ENCODE data around the gene CGB3.

Gene CGB3

DNA sequence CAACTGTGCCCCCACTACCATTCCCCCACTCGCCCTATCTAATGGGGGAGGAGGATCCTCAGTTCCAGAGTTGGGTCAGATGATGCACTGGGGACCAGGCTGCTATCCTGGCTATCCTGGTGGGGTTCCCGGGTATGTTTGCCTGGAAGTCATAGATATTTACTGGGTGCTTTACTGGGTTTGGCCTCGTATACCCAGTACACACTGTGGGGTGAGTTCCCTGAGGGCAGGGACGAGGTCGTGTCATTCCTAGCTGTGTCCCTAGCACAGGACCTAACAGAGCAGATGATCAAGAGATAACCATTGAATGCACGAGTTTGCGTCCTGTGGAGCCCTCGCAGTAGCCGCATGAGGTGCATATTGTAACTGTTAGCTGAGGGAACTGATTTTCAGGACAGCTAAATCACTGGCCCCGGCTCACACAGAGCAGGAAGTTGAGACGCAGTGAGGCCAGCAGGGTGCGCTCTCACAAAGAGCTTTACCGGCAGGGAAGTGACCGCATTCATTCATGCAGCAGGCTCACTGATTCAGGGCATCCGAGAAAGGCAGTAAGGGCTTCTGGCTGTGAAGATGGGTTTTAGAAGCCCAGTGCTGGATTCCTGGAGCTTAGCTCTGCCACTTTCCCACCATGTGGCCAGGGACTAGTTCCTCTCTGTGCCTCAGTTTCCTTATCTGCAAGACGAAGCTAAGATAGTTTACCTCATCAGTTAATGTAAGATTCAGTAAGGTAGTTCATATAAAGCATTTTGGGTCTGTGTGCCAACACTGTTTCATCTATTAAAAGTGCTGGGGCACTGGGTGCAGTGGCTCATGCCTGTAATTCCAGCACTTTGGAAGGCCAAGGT is 24.4 kb downstream of the CGB3 start:
- H3K4me3 Mint-ChIP-seq = no peak overlapping the region
- TF ChIP-seq, protein P1, sequence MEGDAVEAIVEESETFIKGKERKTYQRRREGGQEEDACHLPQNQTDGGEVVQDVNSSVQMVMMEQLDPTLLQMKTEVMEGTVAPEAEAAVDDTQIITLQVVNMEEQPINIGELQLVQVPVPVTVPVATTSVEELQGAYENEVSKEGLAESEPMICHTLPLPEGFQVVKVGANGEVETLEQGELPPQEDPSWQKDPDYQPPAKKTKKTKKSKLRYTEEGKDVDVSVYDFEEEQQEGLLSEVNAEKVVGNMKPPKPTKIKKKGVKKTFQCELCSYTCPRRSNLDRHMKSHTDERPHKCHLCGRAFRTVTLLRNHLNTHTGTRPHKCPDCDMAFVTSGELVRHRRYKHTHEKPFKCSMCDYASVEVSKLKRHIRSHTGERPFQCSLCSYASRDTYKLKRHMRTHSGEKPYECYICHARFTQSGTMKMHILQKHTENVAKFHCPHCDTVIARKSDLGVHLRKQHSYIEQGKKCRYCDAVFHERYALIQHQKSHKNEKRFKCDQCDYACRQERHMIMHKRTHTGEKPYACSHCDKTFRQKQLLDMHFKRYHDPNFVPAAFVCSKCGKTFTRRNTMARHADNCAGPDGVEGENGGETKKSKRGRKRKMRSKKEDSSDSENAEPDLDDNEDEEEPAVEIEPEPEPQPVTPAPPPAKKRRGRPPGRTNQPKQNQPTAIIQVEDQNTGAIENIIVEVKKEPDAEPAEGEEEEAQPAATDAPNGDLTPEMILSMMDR (IDR thresholded peaks at IDR 0.05) = peak; percentile 74
- H3K27me3 Mint-ChIP-seq (ENCODE audit: low read depth, poor library complexity) = no peaks in the 10 kb centered on the region
- no peaks in the 10 kb centered on the region for H3K9me3 Mint-ChIP-seq
- peaks cover 8% of the 10 kb centered on the region for H3K4me1 Mint-ChIP-seq
- H3K36me3 Mint-ChIP-seq (ENCODE audit: low read depth) = peaks cover 31% of the 10 kb centered on the region
- peak; percentile 80 for DNase-seq
- peak overlapping the region; percentile 74 for H3K27ac Mint-ChIP-seq

DNA sequence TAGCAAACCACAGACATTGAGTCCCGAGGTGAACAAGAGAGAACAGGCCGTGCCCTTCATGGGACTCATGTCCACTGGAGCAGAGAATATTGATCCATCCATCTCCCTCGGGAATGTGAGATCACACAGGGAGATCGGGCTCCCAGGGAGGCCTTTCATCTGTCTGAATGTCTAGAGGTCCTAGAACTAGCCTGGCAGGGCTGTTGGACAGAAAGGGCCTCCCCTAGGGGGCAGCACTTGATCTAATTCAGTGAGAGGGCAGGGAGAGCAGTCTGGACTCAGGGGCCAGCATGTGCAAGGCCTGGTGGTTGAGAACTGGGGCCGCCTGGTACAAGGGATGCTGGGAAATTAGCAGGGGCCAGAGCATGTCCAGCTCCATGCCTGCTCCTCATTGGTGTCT is 26.2 kb downstream of the CGB3 start:
- DNase-seq = peak; percentile 75
- TF ChIP-seq, protein P1 (IDR thresholded peaks at IDR 0.05) = peak; percentile 54
- H3K36me3 Mint-ChIP-seq (ENCODE audit: low read depth) = peaks cover 14% of the 10 kb centered on the region
- H3K9me3 Mint-ChIP-seq = no peaks in the 10 kb centered on the region
- no peak overlapping the region for H3K4me3 Mint-ChIP-seq
- H3K27ac Mint-ChIP-seq = no peak overlapping the region
- H3K4me1 Mint-ChIP-seq = peaks cover 21% of the 10 kb centered on the region
- H3K27me3 Mint-ChIP-seq (ENCODE audit: low read depth, poor library complexity) = no peaks in the 10 kb centered on the region

DNA sequence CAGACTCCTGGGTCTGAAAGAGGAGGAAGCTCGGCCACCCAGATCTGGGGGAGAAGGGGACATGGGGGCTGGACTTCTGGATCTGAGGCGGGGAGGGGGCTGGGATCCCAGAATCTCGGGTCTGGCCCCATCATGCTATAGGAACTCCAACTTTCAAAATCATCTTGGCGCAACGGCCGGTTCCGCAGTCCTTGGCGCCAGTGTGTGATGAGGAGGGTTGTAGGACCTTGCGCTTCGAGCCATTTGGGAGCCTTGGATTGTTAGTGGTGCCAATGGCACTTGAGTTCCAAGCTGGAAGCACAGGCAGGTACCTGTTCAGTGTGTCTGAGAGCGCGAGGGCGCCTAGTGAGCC is 30.1 kb downstream of the CGB3 start:
- H3K9me3 Mint-ChIP-seq = no peaks in the 10 kb centered on the region
- H3K27me3 Mint-ChIP-seq (ENCODE audit: low read depth, poor library complexity) = no peaks in the 10 kb centered on the region
- H3K27ac Mint-ChIP-seq = peak overlapping the region; percentile 96
- peaks cover 18% of the 10 kb centered on the region for H3K36me3 Mint-ChIP-seq (ENCODE audit: low read depth)
- no peak for DNase-seq
- TF ChIP-seq, protein P1 (IDR thresholded peaks at IDR 0.05) = no peak
- H3K4me1 Mint-ChIP-seq = peaks cover 43% of the 10 kb centered on the region
- H3K4me3 Mint-ChIP-seq = peak overlapping the region; percentile 98

DNA sequence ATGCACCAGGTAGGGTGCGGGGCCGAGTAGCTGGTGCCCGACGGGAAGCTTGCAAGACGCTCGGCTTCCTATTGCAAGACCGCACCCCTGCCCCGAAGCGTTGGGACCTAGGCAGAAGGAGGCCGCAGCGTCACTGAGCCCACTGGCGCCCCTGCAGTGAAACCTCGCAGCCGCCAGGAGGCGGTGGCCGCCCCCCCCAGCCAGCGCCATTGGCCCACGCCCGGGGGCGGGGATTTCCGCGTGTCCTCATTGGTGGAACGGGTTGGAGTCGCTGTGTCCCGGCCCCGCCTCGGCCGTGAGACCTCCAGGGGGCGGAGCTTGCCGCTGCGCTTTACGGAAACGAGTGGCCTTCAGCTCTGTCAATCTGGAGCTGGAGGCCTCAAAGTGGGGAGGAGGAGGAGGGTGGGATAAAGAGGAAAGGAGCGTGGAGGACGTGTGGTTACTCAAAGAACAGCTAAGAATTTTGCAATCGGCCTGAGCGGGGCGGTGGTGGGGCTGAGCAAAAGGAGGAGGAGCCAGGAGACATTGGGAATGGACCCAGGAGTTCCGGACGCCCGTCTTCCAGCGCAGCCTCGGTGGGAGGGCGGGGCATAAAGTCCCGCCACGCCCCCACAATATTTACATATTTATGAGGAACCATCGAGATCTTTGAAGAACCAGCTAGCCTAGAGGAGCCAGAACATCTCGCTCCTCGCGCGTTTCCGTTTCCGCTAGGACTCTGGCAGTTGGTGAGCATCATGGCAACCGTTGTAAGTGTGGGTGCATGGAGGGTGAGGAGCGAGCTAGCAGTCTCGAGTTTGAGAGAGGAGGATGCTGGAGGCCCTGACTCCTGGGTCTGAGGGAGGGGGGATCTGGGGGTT is 30.7 kb downstream of the CGB3 start, which contains the start of the genes GYS1 and RUVBL2:
TSS of gene GYS1 (minus strand) at position 135 of the 860 bp plus-strand sequence. CDS start 197 bp downstream, outside the sequence.
TSS of gene RUVBL2 (plus strand) at position 713 of the 860 bp plus-strand sequence. CDS start at position 738, 25 bp downstream.
- H3K27me3 Mint-ChIP-seq (ENCODE audit: low read depth, poor library complexity) = no peaks in the 10 kb centered on the region
- peak; percentile 99 for DNase-seq
- H3K9me3 Mint-ChIP-seq = no peaks in the 10 kb centered on the region
- H3K27ac Mint-ChIP-seq = peak within 1 kb of the TSS; percentile 99
- H3K4me3 Mint-ChIP-seq = peak within 1 kb of the TSS; percentile 98
- peaks cover 43% of the 10 kb centered on the region for H3K4me1 Mint-ChIP-seq
- peaks cover 24% of the 10 kb centered on the region for H3K36me3 Mint-ChIP-seq (ENCODE audit: low read depth)
- TF ChIP-seq, protein P1 (IDR thresholded peaks at IDR 0.05) = peak; percentile 98

DNA sequence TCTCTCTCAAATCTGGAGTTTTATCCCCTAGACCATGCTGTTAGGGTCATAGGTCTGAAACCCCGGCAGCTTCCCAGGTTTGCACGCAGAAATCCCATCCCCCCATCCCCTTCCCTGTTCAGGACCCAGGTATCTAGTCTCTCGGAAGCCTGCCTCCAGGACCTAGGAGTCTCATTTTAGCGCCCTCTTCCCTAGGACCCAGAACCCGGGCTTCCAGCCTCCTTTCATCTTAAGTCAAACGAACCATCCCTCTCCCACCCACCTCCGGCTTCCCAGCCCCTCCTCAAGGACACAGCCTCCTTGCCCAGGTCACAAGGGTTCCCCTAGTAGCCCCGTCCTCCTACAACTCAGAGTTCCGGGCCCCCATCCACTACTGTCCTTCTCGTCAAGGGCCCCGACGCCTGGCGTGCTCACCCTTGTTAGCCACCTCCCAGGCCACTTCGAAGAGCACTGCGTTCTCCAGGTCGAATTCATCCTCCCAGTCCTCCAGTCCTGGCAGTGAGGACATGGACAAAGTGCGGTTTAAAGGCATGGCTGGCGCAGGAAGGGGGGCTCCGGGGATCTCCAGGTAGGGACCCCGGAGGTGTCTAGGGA is 31.5 kb downstream of the CGB3 start:
- Mint-ChIP-seq H3K4me1 (peaks cover 43% of the 10 kb centered on the region), H3K36me3 (ENCODE audit: low read depth) (peaks cover 30% of the 10 kb centered on the region), H3K9me3 (no peaks in the 10 kb centered on the region), H3K27ac (peak overlapping the region; percentile 99), H3K27me3 (ENCODE audit: low read depth, poor library complexity) (no peaks in the 10 kb centered on the region), H3K4me3 (peak overlapping the region; percentile 98)
- TF ChIP-seq, protein P1 (IDR thresholded peaks at IDR 0.05) = no peak
- no peak for DNase-seq

Measured in nephron progenitor cell (in vitro differentiated cells).